ENCODE measurements around the gene GPR39. TPM values are rescaled to one million over a fixed set of nuclear protein-coding genes. Genes with fewer than 3 reads are reported as not detected.

The GPR39 gene
- total RNA-seq, 2 donors from 2014 or later: 7.3 to 9.6 TPM

- Histone ChIP-seq H3K27ac (no peak overlapping the region), H3K4me3 (no peak overlapping the region), H3K4me1 (no peaks in the 10 kb centered on the region), H3K9me3 (peaks cover 0 to 7% (median 0%) of the 10 kb centered on the region in 3 donors), H3K36me3 (replicated peaks in 1 of 2; ENCODE audit: insufficient read depth in 1 of 2, low read depth in 2 of 2) (no peaks in the 10 kb centered on the region), H3K27me3 (no peaks in the 10 kb centered on the region)
- no peak for ATAC-seq
- intact Hi-C loops (cut with DNase I): loop anchor here (5.0 kb wide), 1 partner anchor 632 kb away; no protein-coding TSS in a partner anchor
- TF ChIP-seq CTCF (IDR thresholded peaks at IDR 0.05) (no peak), POLR2A (IDR thresholded peaks at IDR 0.05) (no peak)
- 90% methylated on average over 3 to 4 of the region's 4 CpGs for WGBS, 2 donors
- no peak for DNase-seq
Measured at GRCh38 chr2:132540166-132540565, 123.6 kb downstream of the GPR39 start.

GRCh38 chr2:132542953-132543569 lies 126.5 kb downstream of the GPR39 start:
- Histone ChIP-seq H3K4me1 (no peaks in the 10 kb centered on the region), H3K9me3 (peaks cover 0 to 7% (median 0%) of the 10 kb centered on the region in 3 donors), H3K36me3 (replicated peaks in 1 of 2; ENCODE audit: insufficient read depth in 1 of 2, low read depth in 2 of 2) (no peaks in the 10 kb centered on the region), H3K27ac (no peak overlapping the region), H3K27me3 (no peaks in the 10 kb centered on the region), H3K4me3 (no peak overlapping the region)
- TF ChIP-seq CTCF (IDR thresholded peaks at IDR 0.05): no peak
- no peak for TF ChIP-seq POLR2A (IDR thresholded peaks at IDR 0.05)
- DNase-seq (no peak), ATAC-seq (no peak)
- intact Hi-C loops (cut with DNase I): loop anchor here (5.0 kb wide), 1 partner anchor 629 kb away; no protein-coding TSS in a partner anchor
- 58 to 87% methylated on average over 4 of the region's 4 CpGs for WGBS, 2 donors

- DNase-seq: no peak
- no peak for ATAC-seq
Measured at GRCh38 chr2:132544006-132544630, 127.5 kb downstream of the GPR39 start.

GRCh38 chr2:132547090-132547687 lies 130.6 kb downstream of the GPR39 start:
- Histone ChIP-seq H3K4me3 (no peak overlapping the region), H3K27ac (no peak overlapping the region), H3K27me3 (no peaks in the 10 kb centered on the region), H3K36me3 (replicated peaks in 1 of 2; ENCODE audit: insufficient read depth in 1 of 2, low read depth in 2 of 2) (no peaks in the 10 kb centered on the region), H3K4me1 (no peaks in the 10 kb centered on the region), H3K9me3 (peaks cover 0 to 4% (median 0%) of the 10 kb centered on the region in 3 donors)
- peak; percentile 73 for ATAC-seq
- peak; percentile 81 to 84 (median 82) for DNase-seq
- TF ChIP-seq POLR2A (IDR thresholded peaks at IDR 0.05) (no peak), CTCF (IDR thresholded peaks at IDR 0.05) (peak; percentile 49 to 82 (median 76))
- 19 to 23% methylated on average over 5 of the region's 5 CpGs for WGBS, 2 donors
- intact Hi-C loops (cut with DNase I): no loop called here

More at GRCh38 chr2:132544006-132544630, 127.5 kb downstream of the GPR39 start:
- no peak overlapping the region for H3K4me3 ChIP-seq
- no peaks in the 10 kb centered on the region for H3K4me1 ChIP-seq
- peaks cover 0 to 7% (median 0%) of the 10 kb centered on the region in 3 donors for H3K9me3 ChIP-seq
- 30 to 50% methylated on average over 1 of the region's 1 CpG for WGBS, 2 donors
- H3K36me3 ChIP-seq (replicated peaks in 1 of 2; ENCODE audit: insufficient read depth in 1 of 2, low read depth in 2 of 2): no peaks in the 10 kb centered on the region
- no peak overlapping the region for H3K27ac ChIP-seq
- intact Hi-C loops (cut with DNase I): loop anchor here (5.0 kb wide), 1 partner anchor 628 kb away; no protein-coding TSS in a partner anchor
- no peaks in the 10 kb centered on the region for H3K27me3 ChIP-seq
- no peak for TF ChIP-seq POLR2A (IDR thresholded peaks at IDR 0.05)
- TF ChIP-seq CTCF (IDR thresholded peaks at IDR 0.05): no peak

Measured in body of pancreas (tissue), 4 donors.